ENCODE results near the gene PDZD7. TPM values are rescaled to one million over a fixed set of nuclear protein-coding genes. Genes with fewer than 3 reads are reported as not detected.
A peak's percentile ranks its signal among the peaks of the same experiment; 100 is the strongest.

Gene PDZD7
- total and polyA plus RNA-seq, 9 of the 15 experiments (the other 6 are each of a cell fraction or from before 2014, with no cell fraction given): 0.04 to 0.24 (median 0.08) TPM; not detected in 3

GRCh38 chr10:100997360-100998182 is 33.4 kb downstream of the PDZD7 start (continued):
- TF ChIP-seq MITF (IDR thresholded peaks at IDR 0.05): no peak
- no peak for TF ChIP-seq ZEB2 (IDR thresholded peaks at IDR 0.05)
- TF ChIP-seq MLX (CRISPR knock-in tag; conservative IDR thresholded peaks at IDR 0.05): no peak
- no peak for TF ChIP-seq GATA2 (CRISPR knock-in tag; IDR thresholded peaks at IDR 0.05)
- no peak for TF ChIP-seq ZNF253 (CRISPR knock-in tag; conservative IDR thresholded peaks at IDR 0.05)
- TF ChIP-seq ZBTB33 (CRISPR knock-in tag; IDR thresholded peaks at IDR 0.05): no peak
- TF ChIP-seq MECOM (CRISPR knock-in tag; IDR thresholded peaks at IDR 0.05): no peak
- TF ChIP-seq BRF2 (IDR thresholded peaks at IDR 0.05; ENCODE audit: borderline replicate concordance, insufficient read depth, insufficient read length): no peak
- TF ChIP-seq IRF1 (CRISPR knock-in tag; IDR thresholded peaks at IDR 0.05; ENCODE audit: borderline replicate concordance): no peak
- peak; percentile 6; the same call in 1 of the 2 replicates for TF ChIP-seq ZBTB7A (IDR thresholded peaks at IDR 0.05; ENCODE audit: borderline replicate concordance, control insufficient read depth, low read depth, low read length)
- TF ChIP-seq SMARCE1 (IDR thresholded peaks at IDR 0.05): no peak
- TF ChIP-seq TEAD4 (IDR thresholded peaks at IDR 0.05; ENCODE audit: low read length): no peak
- no peak for TF ChIP-seq TEAD4 (CRISPR knock-in tag; IDR thresholded peaks at IDR 0.05; ENCODE audit: borderline replicate concordance)
- no peak for TF ChIP-seq RREB1 (CRISPR knock-in tag; IDR thresholded peaks at IDR 0.05)
- TF ChIP-seq ZNF184 (CRISPR knock-in tag; IDR thresholded peaks at IDR 0.05): no peak
